Renal cortex interstitium (tissue), 11 donors: ENCODE measurements around the gene CDH16. TPM values are rescaled to one million over a fixed set of nuclear protein-coding genes. Genes with fewer than 3 reads are reported as not detected.

Source experiments
- DNase-seq, 11 donors: peaks; one replicate each; pipeline ENCODE4 v3.0.0-alpha.2; 2013; ENCODE audit warnings: low read depth in 9 of 11, low spot score in 4 of 11; ENCODE audit errors: extremely low read depth in 1 of 11
- polyA plus RNA-seq, 3 donors: library from polyadenylated mRNA; unstranded; fragments of 120-200 nt; gene quantifications; one replicate each; pipeline ENCODE4 v1.2.1, GENCODE V29; 2013; ENCODE audit not compliant: insufficient read length in 3 of 3

Gene CDH16
- polyA plus RNA-seq, 3 donors, result 215 to 316 (median 241) TPM

- DNase-seq, result no peak
Observed at GRCh38 chr16:66919569-66920298, 1.0 kb upstream of the CDH16 start.

GRCh38 chr16:66918355-66918754 lies 330 bp downstream of the CDH16 start:
- no peak for DNase-seq

GRCh38 chr16:66917741-66918140 lies 944 bp downstream of the CDH16 start:
- no peak for DNase-seq

- DNase-seq, result no peak
Observed at GRCh38 chr16:66916518-66916917, 2.2 kb downstream of the CDH16 start.

- no peak for DNase-seq
Observed at GRCh38 chr16:66915041-66915440, 3.6 kb downstream of the CDH16 start.

- DNase-seq, result no peak
Observed at GRCh38 chr16:66914541-66914940, 4.1 kb downstream of the CDH16 start.

- no peak for DNase-seq
Observed at GRCh38 chr16:66913711-66914110, 5.0 kb downstream of the CDH16 start.

- DNase-seq, result no peak
Observed at GRCh38 chr16:66913081-66913480, 5.6 kb downstream of the CDH16 start.

GRCh38 chr16:66911801-66912200 lies 6.9 kb downstream of the CDH16 start:
- DNase-seq, result no peak

- DNase-seq, result no peak
Observed at GRCh38 chr16:66911112-66911511, 7.6 kb downstream of the CDH16 start.

- no peak for DNase-seq
Observed at GRCh38 chr16:66910175-66910940, 8.3 kb downstream of the CDH16 start.

GRCh38 chr16:66908762-66909559 lies 9.7 kb downstream of the CDH16 start:
- DNase-seq, result no peak

GRCh38 chr16:66908116-66908515 lies 10.6 kb downstream of the CDH16 start:
- DNase-seq, result no peak

GRCh38 chr16:66906916-66907836 lies 11.5 kb downstream of the CDH16 start:
- DNase-seq, result no peak

- peak in 6 of 11 donors; percentile 51 to 82 (median 58) for DNase-seq
Observed at GRCh38 chr16:66905633-66906539, 12.8 kb downstream of the CDH16 start.

GRCh38 chr16:66904846-66905632 lies 13.6 kb downstream of the CDH16 start:
- no peak for DNase-seq

GRCh38 chr16:66904428-66904845 lies 14.2 kb downstream of the CDH16 start:
- DNase-seq, result no peak
